ENCODE data around the gene OR52B6. TPM values are rescaled to one million over a fixed set of nuclear protein-coding genes. Genes with fewer than 3 reads are reported as not detected.

Gene OR52B6
- total and polyA plus RNA-seq, 2 experiments from 2014 or later, result not detected

GRCh38 chr11:5564259-5565019 is 16.2 kb upstream of the OR52B6 start:
- no peaks in the 10 kb centered on the region for H3K9me2 ChIP-seq (ENCODE audit: insufficient read depth)
- WGBS, 2 experiments (ENCODE audit: low coverage in 1 of 2, low lambda C conversion rate in 2 of 2, missing lambda C conversion rate in 2 of 2), result 76 to 81% methylated on average over 1 of the region's 1 CpG
- TF ChIP-seq EZH2 (IDR thresholded peaks at IDR 0.05; ENCODE audit: insufficient read depth, poor library complexity, severe bottlenecking) (no peak), EZH2phosphoT487 (IDR thresholded peaks at IDR 0.05; ENCODE audit: insufficient read depth, low read depth) (no peak)
- H3K79me2 ChIP-seq (ENCODE audit: insufficient read depth), result no peaks in the 10 kb centered on the region
- in situ Hi-C loops (cut with MboI), result no loop called here
- H3K4me3 ChIP-seq, result no peak overlapping the region
- H3F3A ChIP-seq (ENCODE audit: insufficient read depth), result no peaks in the 10 kb centered on the region
- H4K20me1 ChIP-seq (ENCODE audit: insufficient read depth), result no peaks in the 10 kb centered on the region
- no peaks in the 10 kb centered on the region for H3K27me3 ChIP-seq (replicated peaks; ENCODE audit: insufficient read depth)
- H3K4me1 ChIP-seq (ENCODE audit: insufficient read depth), result 0 out of 2 replicates have a peak, but pooled peaks cover 4% of the 10 kb centered on the region
- no peak overlapping the region; the same call in 1 of the 2 replicates for H2AFZ ChIP-seq
- H3K9ac ChIP-seq, result no peak overlapping the region
- DNase-seq, result peak; percentile 42
- H3K4me2 ChIP-seq (ENCODE audit: unreplicated experiment), result no peak overlapping the region
- no peak overlapping the region for H3K27ac ChIP-seq
- no peaks in the 10 kb centered on the region for H3K9me3 ChIP-seq (ENCODE audit: low read depth)
- H3K36me3 ChIP-seq (ENCODE audit: low read depth), result no peaks in the 10 kb centered on the region

DNA sequence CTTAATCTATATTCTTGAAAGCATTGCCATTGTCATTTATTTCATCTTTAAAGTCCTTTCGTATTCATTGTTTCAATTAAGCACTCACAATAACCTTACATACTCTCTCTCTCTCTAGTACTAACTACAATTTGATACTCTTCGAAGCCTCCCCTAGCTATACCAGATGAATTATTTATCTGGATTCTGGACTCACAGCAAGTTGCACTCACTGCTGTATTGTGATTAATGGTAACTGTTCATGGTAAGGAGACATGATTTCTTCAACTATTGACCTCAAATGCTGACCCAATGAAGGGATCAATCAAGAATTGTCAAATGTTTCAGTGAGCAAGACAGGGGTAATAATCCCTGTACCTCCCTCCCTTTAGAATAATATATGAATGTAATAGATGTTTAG is 6.0 kb upstream of the OR52B6 start:
- no peak overlapping the region for H2AFZ ChIP-seq
- TF ChIP-seq EZH2phosphoT487 (IDR thresholded peaks at IDR 0.05; ENCODE audit: insufficient read depth, low read depth) (no peak), EZH2 (IDR thresholded peaks at IDR 0.05; ENCODE audit: insufficient read depth, poor library complexity, severe bottlenecking) (no peak)
- H3K4me2 ChIP-seq (ENCODE audit: unreplicated experiment), result no peak overlapping the region
- H3F3A ChIP-seq (ENCODE audit: insufficient read depth), result no peaks in the 10 kb centered on the region
- no peaks in the 10 kb centered on the region for H3K9me2 ChIP-seq (ENCODE audit: insufficient read depth)
- no peak overlapping the region for H3K27ac ChIP-seq
- H3K9me3 ChIP-seq (ENCODE audit: low read depth), result no peaks in the 10 kb centered on the region
- no peaks in the 10 kb centered on the region for H3K27me3 ChIP-seq (replicated peaks; ENCODE audit: insufficient read depth)
- in situ Hi-C loops (cut with MboI), result no loop called here
- no peak for DNase-seq
- no peaks in the 10 kb centered on the region for H3K79me2 ChIP-seq (ENCODE audit: insufficient read depth)
- no peaks in the 10 kb centered on the region for H3K4me1 ChIP-seq (ENCODE audit: insufficient read depth)
- H4K20me1 ChIP-seq (ENCODE audit: insufficient read depth), result no peaks in the 10 kb centered on the region
- H3K4me3 ChIP-seq, result no peak overlapping the region
- H3K9ac ChIP-seq, result no peak overlapping the region
- WGBS, 2 experiments (ENCODE audit: low coverage in 1 of 2, low lambda C conversion rate in 2 of 2, missing lambda C conversion rate in 2 of 2), result 70 to 82% methylated on average over 2 of the region's 2 CpGs
- H3K36me3 ChIP-seq (ENCODE audit: low read depth), result no peaks in the 10 kb centered on the region

GRCh38 chr11:5575152-5575551 is 5.5 kb upstream of the OR52B6 start:
- no peak overlapping the region for H3K4me2 ChIP-seq (ENCODE audit: unreplicated experiment)
- no peaks in the 10 kb centered on the region for H3K79me2 ChIP-seq (ENCODE audit: insufficient read depth)
- 47 to 55% methylated on average over 4 of the region's 4 CpGs for WGBS, 2 experiments (ENCODE audit: low coverage in 1 of 2, low lambda C conversion rate in 2 of 2, missing lambda C conversion rate in 2 of 2)
- no peaks in the 10 kb centered on the region for H3F3A ChIP-seq (ENCODE audit: insufficient read depth)
- no peaks in the 10 kb centered on the region for H3K9me3 ChIP-seq (ENCODE audit: low read depth)
- H3K9me2 ChIP-seq (ENCODE audit: insufficient read depth), result no peaks in the 10 kb centered on the region
- no peak for TF ChIP-seq EZH2phosphoT487 (IDR thresholded peaks at IDR 0.05; ENCODE audit: insufficient read depth, low read depth)
- no peak for TF ChIP-seq EZH2 (IDR thresholded peaks at IDR 0.05; ENCODE audit: insufficient read depth, poor library complexity, severe bottlenecking)
- no peaks in the 10 kb centered on the region for H3K27me3 ChIP-seq (replicated peaks; ENCODE audit: insufficient read depth)
- no peak overlapping the region for H3K9ac ChIP-seq
- H4K20me1 ChIP-seq (ENCODE audit: insufficient read depth), result no peaks in the 10 kb centered on the region
- no peak for DNase-seq
- no peaks in the 10 kb centered on the region for H3K4me1 ChIP-seq (ENCODE audit: insufficient read depth)
- no peaks in the 10 kb centered on the region for H3K36me3 ChIP-seq (ENCODE audit: low read depth)
- no peak overlapping the region for H3K27ac ChIP-seq
- H2AFZ ChIP-seq, result no peak overlapping the region
- in situ Hi-C loops (cut with MboI), result no loop called here
- H3K4me3 ChIP-seq, result no peak overlapping the region

- TF ChIP-seq EZH2phosphoT487 (IDR thresholded peaks at IDR 0.05; ENCODE audit: insufficient read depth, low read depth), result no peak
- no peak for TF ChIP-seq EZH2 (IDR thresholded peaks at IDR 0.05; ENCODE audit: insufficient read depth, poor library complexity, severe bottlenecking)
- no peaks in the 10 kb centered on the region for H3K9me3 ChIP-seq (ENCODE audit: low read depth)
- H3K79me2 ChIP-seq (ENCODE audit: insufficient read depth), result no peaks in the 10 kb centered on the region
Measured at GRCh38 chr11:5577101-5577500, 3.6 kb upstream of the OR52B6 start.

More at GRCh38 chr11:5577101-5577500, 3.6 kb upstream of the OR52B6 start:
- in situ Hi-C loops (cut with MboI), result no loop called here
- Histone ChIP-seq H3K9ac (no peak overlapping the region), H3F3A (ENCODE audit: insufficient read depth) (no peaks in the 10 kb centered on the region), H3K4me3 (no peak overlapping the region), H3K9me2 (ENCODE audit: insufficient read depth) (no peaks in the 10 kb centered on the region), H3K27ac (no peak overlapping the region), H4K20me1 (ENCODE audit: insufficient read depth) (no peaks in the 10 kb centered on the region), H3K4me1 (ENCODE audit: insufficient read depth) (no peaks in the 10 kb centered on the region), H2AFZ (no peak overlapping the region), H3K4me2 (ENCODE audit: unreplicated experiment) (no peak overlapping the region), H3K36me3 (ENCODE audit: low read depth) (no peaks in the 10 kb centered on the region), H3K27me3 (replicated peaks; ENCODE audit: insufficient read depth) (no peaks in the 10 kb centered on the region)
- DNase-seq, result no peak

All from GM23248 (cell line).